ENCODE results near the gene SLC11A2.
A peak's percentile ranks its signal among the peaks of the same experiment; 100 is the strongest.

Gene SLC11A2

GRCh38 chr12:51028126-51028812 lies 2.1 kb upstream of the SLC11A2 start:
- Histone ChIP-seq H3K4me3 (ENCODE audit: control insufficient read depth in 1 of 7, extremely low read depth in 1 of 7, insufficient read depth in 4 of 7, low read depth in 2 of 7, low read length in 6 of 7) (no peak overlapping the region), H3K36me3 (ENCODE audit: control insufficient read depth in 4 of 4, insufficient read depth in 4 of 4, low read length in 3 of 4) (no peaks in the 10 kb centered on the region), H3K4me1 (ENCODE audit: control extremely low read depth in 1 of 4, control insufficient read depth in 4 of 4, insufficient read depth in 4 of 4, low read length in 3 of 4) (peaks cover 9 to 32% (median 26%) of the 10 kb centered on the region in 4 experiments), H3K27ac (ENCODE audit: insufficient read depth in 1 of 2, low read depth in 1 of 2, low read length in 2 of 2, poor library complexity in 1 of 2, severe bottlenecking in 2 of 2) (no peak overlapping the region), H3K27me3 (replicated peaks in 2 of 5; ENCODE audit: control insufficient read depth in 4 of 5, insufficient read depth in 5 of 5, low read length in 4 of 5) (no peaks in the 10 kb centered on the region), H3K9me3 (ENCODE audit: control extremely low read depth in 1 of 5, control insufficient read depth in 4 of 5, insufficient read depth in 2 of 5, low read depth in 1 of 5, low read length in 4 of 5) (no peaks in the 10 kb centered on the region)
- DNase-seq: peak; percentile 55 to 73 (median 72)
- CTCF ChIA-PET: interaction anchor here (0.6 to 4.0 kb wide), 14 partner anchors 8 to 362 kb away, joined by 3 to 20 read pairs (median 4); partner anchors contain the start of gene LETMD1
- POLR2A ChIA-PET: no interaction called here
- WGBS (ENCODE audit: insufficient coverage): 41% methylated on average over 7 of the region's 9 CpGs

GRCh38 chr12:51027342-51027835 lies 1.2 kb upstream of the SLC11A2 start:
- DNase-seq: no peak
- ChIA-PET CTCF (interaction anchor here (0.6 to 4.0 kb wide), 17 partner anchors 8 to 261 kb away, joined by 3 to 20 read pairs (median 4); partner anchors contain the start of gene LETMD1), POLR2A (no interaction called here)
- H3K27ac ChIP-seq (ENCODE audit: insufficient read depth in 1 of 2, low read depth in 1 of 2, low read length in 2 of 2, poor library complexity in 1 of 2, severe bottlenecking in 2 of 2): no peak overlapping the region
- H3K9me3 ChIP-seq (ENCODE audit: control extremely low read depth in 1 of 5, control insufficient read depth in 4 of 5, insufficient read depth in 2 of 5, low read depth in 1 of 5, low read length in 4 of 5): no peaks in the 10 kb centered on the region
- WGBS (ENCODE audit: insufficient coverage): 100% methylated on average over 11 of the region's 15 CpGs
- no peak overlapping the region for H3K4me3 ChIP-seq (ENCODE audit: control insufficient read depth in 1 of 7, extremely low read depth in 1 of 7, insufficient read depth in 4 of 7, low read depth in 2 of 7, low read length in 6 of 7)
- no peaks in the 10 kb centered on the region for H3K36me3 ChIP-seq (ENCODE audit: control insufficient read depth in 4 of 4, insufficient read depth in 4 of 4, low read length in 3 of 4)
- peaks cover 12 to 36% (median 29%) of the 10 kb centered on the region in 4 experiments for H3K4me1 ChIP-seq (ENCODE audit: control extremely low read depth in 1 of 4, control insufficient read depth in 4 of 4, insufficient read depth in 4 of 4, low read length in 3 of 4)
- H3K27me3 ChIP-seq (replicated peaks in 2 of 5; ENCODE audit: control insufficient read depth in 4 of 5, insufficient read depth in 5 of 5, low read length in 4 of 5): no peaks in the 10 kb centered on the region

- ChIA-PET POLR2A (interaction anchor here (0.6 kb wide), 1 partner anchor 480 kb away, joined by 7 read pairs; no protein-coding TSS in a partner anchor), CTCF (interaction anchor here (1.2 to 4.0 kb wide), 8 partner anchors 13 to 203 kb away, joined by 3 to 17 read pairs (median 6); no protein-coding TSS in a partner anchor)
- peaks cover 19 to 56% (median 48%) of the 10 kb centered on the region in 4 experiments for H3K4me1 ChIP-seq (ENCODE audit: control extremely low read depth in 1 of 4, control insufficient read depth in 4 of 4, insufficient read depth in 4 of 4, low read length in 3 of 4)
- DNase-seq: peak; percentile 25 to 74 (median 60)
- H3K27me3 ChIP-seq (replicated peaks in 2 of 5; ENCODE audit: control insufficient read depth in 4 of 5, insufficient read depth in 5 of 5, low read length in 4 of 5): no peaks in the 10 kb centered on the region
- H3K4me3 ChIP-seq (ENCODE audit: control insufficient read depth in 1 of 7, extremely low read depth in 1 of 7, insufficient read depth in 4 of 7, low read depth in 2 of 7, low read length in 6 of 7): peak overlapping the region; percentile 4 to 84 (median 74)
- 10% methylated on average over 9 of the region's 9 CpGs for WGBS (ENCODE audit: insufficient coverage)
- H3K27ac ChIP-seq (ENCODE audit: insufficient read depth in 1 of 2, low read depth in 1 of 2, low read length in 2 of 2, poor library complexity in 1 of 2, severe bottlenecking in 2 of 2): peak overlapping the region; percentile 52 to 84
- H3K36me3 ChIP-seq (ENCODE audit: control insufficient read depth in 4 of 4, insufficient read depth in 4 of 4, low read length in 3 of 4): peaks cover 0 to 2% (median 0%) of the 10 kb centered on the region in 4 experiments
- no peaks in the 10 kb centered on the region for H3K9me3 ChIP-seq (ENCODE audit: control extremely low read depth in 1 of 5, control insufficient read depth in 4 of 5, insufficient read depth in 2 of 5, low read depth in 1 of 5, low read length in 4 of 5)
These were observed 797 bp downstream of the SLC11A2 start for GRCh38 chr12:51025338-51025835.

GRCh38 chr12:51023625-51024382 lies 2.4 kb downstream of the SLC11A2 start:
- ChIA-PET CTCF (interaction anchor here (1.1 kb wide), 1 partner anchor 96 kb away, joined by 3 read pairs; no protein-coding TSS in a partner anchor), POLR2A (no interaction called here)
- DNase-seq: no peak
- 75% methylated on average over 2 of the region's 4 CpGs for WGBS (ENCODE audit: insufficient coverage)
- Histone ChIP-seq H3K27me3 (replicated peaks in 2 of 5; ENCODE audit: control insufficient read depth in 4 of 5, insufficient read depth in 5 of 5, low read length in 4 of 5) (no peaks in the 10 kb centered on the region), H3K27ac (ENCODE audit: insufficient read depth in 1 of 2, low read depth in 1 of 2, low read length in 2 of 2, poor library complexity in 1 of 2, severe bottlenecking in 2 of 2) (peak overlapping the region; percentile 52 to 84), H3K9me3 (ENCODE audit: control extremely low read depth in 1 of 5, control insufficient read depth in 4 of 5, insufficient read depth in 2 of 5, low read depth in 1 of 5, low read length in 4 of 5) (no peaks in the 10 kb centered on the region), H3K4me1 (ENCODE audit: control extremely low read depth in 1 of 4, control insufficient read depth in 4 of 4, insufficient read depth in 4 of 4, low read length in 3 of 4) (peaks cover 25 to 65% (median 54%) of the 10 kb centered on the region in 4 experiments), H3K36me3 (ENCODE audit: control insufficient read depth in 4 of 4, insufficient read depth in 4 of 4, low read length in 3 of 4) (peaks cover 0 to 2% (median 0%) of the 10 kb centered on the region in 4 experiments), H3K4me3 (ENCODE audit: control insufficient read depth in 1 of 7, extremely low read depth in 1 of 7, insufficient read depth in 4 of 7, low read depth in 2 of 7, low read length in 6 of 7) (peak overlapping the region in 4 of 7 experiments; percentile 32 to 84 (median 75))

- Histone ChIP-seq H3K36me3 (ENCODE audit: control insufficient read depth in 4 of 4, insufficient read depth in 4 of 4, low read length in 3 of 4) (peaks cover 0 to 2% (median 0%) of the 10 kb centered on the region in 4 experiments), H3K4me3 (ENCODE audit: control insufficient read depth in 1 of 7, extremely low read depth in 1 of 7, insufficient read depth in 4 of 7, low read depth in 2 of 7, low read length in 6 of 7) (peak overlapping the region in 3 of 7 experiments; percentile 9 to 44 (median 34)), H3K4me1 (ENCODE audit: control extremely low read depth in 1 of 4, control insufficient read depth in 4 of 4, insufficient read depth in 4 of 4, low read length in 3 of 4) (peaks cover 25 to 64% (median 52%) of the 10 kb centered on the region in 4 experiments), H3K27ac (ENCODE audit: insufficient read depth in 1 of 2, low read depth in 1 of 2, low read length in 2 of 2, poor library complexity in 1 of 2, severe bottlenecking in 2 of 2) (peak overlapping the region in 1 of 2 experiments; percentile 76), H3K9me3 (ENCODE audit: control extremely low read depth in 1 of 5, control insufficient read depth in 4 of 5, insufficient read depth in 2 of 5, low read depth in 1 of 5, low read length in 4 of 5) (no peaks in the 10 kb centered on the region), H3K27me3 (replicated peaks in 2 of 5; ENCODE audit: control insufficient read depth in 4 of 5, insufficient read depth in 5 of 5, low read length in 4 of 5) (no peaks in the 10 kb centered on the region)
- CTCF ChIA-PET: interaction anchor here (0.7 to 1.7 kb wide), 7 partner anchors 9 to 254 kb away, joined by 3 to 6 read pairs (median 3); a partner anchor contains a TSS
- POLR2A ChIA-PET: no interaction called here
- no CpG with 5 or more reads among the region's 1 CpG for WGBS (ENCODE audit: insufficient coverage)
- peak in 2 of 3 donors; percentile 19 to 26 for DNase-seq
These were observed 4.5 kb downstream of the SLC11A2 start for GRCh38 chr12:51021694-51022093.

GRCh38 chr12:51020448-51021182 lies 5.6 kb downstream of the SLC11A2 start:
- Histone ChIP-seq H3K27me3 (replicated peaks in 2 of 5; ENCODE audit: control insufficient read depth in 4 of 5, insufficient read depth in 5 of 5, low read length in 4 of 5) (no peaks in the 10 kb centered on the region), H3K4me3 (ENCODE audit: control insufficient read depth in 1 of 7, extremely low read depth in 1 of 7, insufficient read depth in 4 of 7, low read depth in 2 of 7, low read length in 6 of 7) (peak overlapping the region in 2 of 7 experiments; percentile 25 to 28), H3K9me3 (ENCODE audit: control extremely low read depth in 1 of 5, control insufficient read depth in 4 of 5, insufficient read depth in 2 of 5, low read depth in 1 of 5, low read length in 4 of 5) (no peaks in the 10 kb centered on the region), H3K36me3 (ENCODE audit: control insufficient read depth in 4 of 4, insufficient read depth in 4 of 4, low read length in 3 of 4) (peaks cover 0 to 2% (median 0%) of the 10 kb centered on the region in 4 experiments), H3K4me1 (ENCODE audit: control extremely low read depth in 1 of 4, control insufficient read depth in 4 of 4, insufficient read depth in 4 of 4, low read length in 3 of 4) (peaks cover 25 to 55% (median 47%) of the 10 kb centered on the region in 4 experiments), H3K27ac (ENCODE audit: insufficient read depth in 1 of 2, low read depth in 1 of 2, low read length in 2 of 2, poor library complexity in 1 of 2, severe bottlenecking in 2 of 2) (peak overlapping the region; percentile 43 to 76)
- CTCF ChIA-PET: interaction anchor here (0.8 to 2.1 kb wide), 5 partner anchors 8 to 96 kb away, joined by 3 to 6 read pairs (median 4); a partner anchor contains a TSS
- POLR2A ChIA-PET: interaction anchor here (0.6 to 1.2 kb wide), 2 partner anchors 11 to 256 kb away, joined by 4 read pairs; no protein-coding TSS in a partner anchor
- DNase-seq: peak; percentile 60 to 90 (median 81)
- WGBS (ENCODE audit: insufficient coverage): 76% methylated on average over 4 of the region's 7 CpGs
